Keratinocyte (primary cell): ENCODE data around the gene MGLL. TPM values are rescaled to one million over a fixed set of nuclear protein-coding genes. Genes with fewer than 3 reads are reported as not detected.

Source experiments
- DNase-seq: peaks from one replicate; pipeline ENCODE4 v3.0.0-alpha.2; 2011; ENCODE audit warnings: low read depth, missing footprints, low spot score
- FAIRE-seq: peaks from 2 replicates; lab custom pipeline; 2011; peaks lifted over from hg19 to GRCh38; lab: Jason Lieb, UNC
- H2AFZ ChIP-seq: 2 replicates; pipeline ENCODE4 v1.6.0; 2012; ENCODE audit warnings: low read length, control low read depth, inconsistent platforms; ENCODE audit not compliant: control insufficient read depth
- H3K27ac ChIP-seq: 2 replicates; pipeline ENCODE4 v1.5.1; 2011; ENCODE audit warnings: low read length; ENCODE audit not compliant: control insufficient read depth, insufficient read depth
- H3K27me3 ChIP-seq: 3 replicates; pipeline ENCODE4 v1.6.0; 2011; ENCODE audit warnings: low read length; ENCODE audit not compliant: control insufficient read depth, insufficient read depth; ENCODE audit errors: extremely low read depth
- H3K36me3 ChIP-seq, 2 experiments: 2 replicates in 1 of 2; 3 replicates in 1 of 2; pipeline ENCODE4 v1.5.1; 2011; ENCODE audit warnings: low read length in 2 of 2, mild to moderate bottlenecking in 1 of 2; ENCODE audit not compliant: control insufficient read depth in 2 of 2, insufficient read depth in 2 of 2; ENCODE audit errors: extremely low read depth in 1 of 2
- H3K4me1 ChIP-seq: 3 replicates; pipeline ENCODE4 v1.5.1; 2011; ENCODE audit warnings: low read length; ENCODE audit not compliant: control insufficient read depth, insufficient read depth; ENCODE audit errors: extremely low read depth
- H3K4me2 ChIP-seq: 3 replicates; pipeline ENCODE4 v1.6.0; 2011; ENCODE audit warnings: low read depth, low read length; ENCODE audit not compliant: control insufficient read depth, insufficient read depth; ENCODE audit errors: extremely low read depth
- H3K4me3 ChIP-seq, 3 experiments: fragments of 200-600 bp in 1 of 3; sonication (generic) in 1 of 3; 2 replicates in 2 of 3; 3 replicates in 1 of 3; pipeline ENCODE4 v1.5.1; 2011 to 2016; ENCODE audit warnings: low read length in 3 of 3, mild to moderate bottlenecking in 3 of 3, control low read depth in 2 of 3, inconsistent platforms in 1 of 3, low read depth in 1 of 3, mixed read lengths in 1 of 3, mixed run types in 1 of 3, moderate library complexity in 1 of 3; ENCODE audit not compliant: control insufficient read depth in 2 of 3, insufficient read depth in 2 of 3; ENCODE audit errors: extremely low read depth in 1 of 3
- H3K79me2 ChIP-seq: 2 replicates; pipeline ENCODE4 v1.6.0; 2012; ENCODE audit warnings: low read length; ENCODE audit not compliant: control insufficient read depth, insufficient read depth
- H3K9ac ChIP-seq: 3 replicates; pipeline ENCODE4 v1.6.0; 2011; ENCODE audit warnings: low read length; ENCODE audit not compliant: control insufficient read depth, insufficient read depth; ENCODE audit errors: extremely low read depth
- H3K9me1 ChIP-seq: 3 replicates; pipeline ENCODE4 v1.6.0; 2011; ENCODE audit warnings: low read length; ENCODE audit not compliant: control insufficient read depth, insufficient read depth; ENCODE audit errors: extremely low read depth
- H3K9me3 ChIP-seq: 2 replicates; pipeline ENCODE4 v1.5.1; 2012; ENCODE audit warnings: low read depth, low read length; ENCODE audit not compliant: control insufficient read depth
- H4K20me1 ChIP-seq: 3 replicates; pipeline ENCODE4 v1.6.0; 2011; ENCODE audit warnings: low read length; ENCODE audit not compliant: control insufficient read depth, insufficient read depth; ENCODE audit errors: extremely low read depth
- EZH2 ChIP-seq: IDR thresholded peaks from one replicate; pipeline ENCODE4 v1.6.1; 2012; ENCODE audit warnings: inconsistent platforms, mild to moderate bottlenecking, low read length, moderate library complexity
- dilution Hi-C: fragments of 300-500 bp; cut with MboI; formaldehyde crosslinking; loops from one replicate; pipeline ENCODE4 v1.7.0; 2020; ENCODE audit warnings: low sequenced_read_pairs; ENCODE audit not compliant: extremely low pct_ligation_motif_present
- polyA plus RNA-seq, 5 experiments: library from polyadenylated mRNA; depleted of rRNA in 3 of 5; stranded (reverse) in 3 of 5; stranded (forward) in 1 of 5; unstranded in 1 of 5; fragments of >200 nt; gene quantifications; 1 replicate in 1 of 5; 2 replicates in 3 of 5; 3 replicates in 1 of 5; pipeline versions ENCODE4 v1.2.1 to v1.2.3, GENCODE V29; 2011 to 2012; ENCODE audit warnings: missing spikeins in 2 of 5, low read depth in 1 of 5, low replicate concordance in 1 of 5
- TF ChIP-seq, protein P1 (sequence below), 3 experiments: IDR thresholded peaks in 1 of 3; conservative IDR thresholded peaks in 1 of 3; optimal IDR thresholded peaks in 1 of 3; 2 replicates in 2 of 3; 3 replicates in 1 of 3; pipeline versions ENCODE3 to v1.5.1; 2011; ENCODE audit warnings: low read length in 3 of 3, mild to moderate bottlenecking in 3 of 3, moderate library complexity in 2 of 3, control low read depth in 1 of 3, inconsistent platforms in 1 of 3; ENCODE audit not compliant: insufficient read depth in 2 of 3; ENCODE audit errors: extremely low read depth in 1 of 3

Gene MGLL
- polyA plus RNA-seq, 1 donor (not counting 4 experiments of a cell fraction or from before 2014, with no cell fraction given) = 17.8 TPM

DNA sequence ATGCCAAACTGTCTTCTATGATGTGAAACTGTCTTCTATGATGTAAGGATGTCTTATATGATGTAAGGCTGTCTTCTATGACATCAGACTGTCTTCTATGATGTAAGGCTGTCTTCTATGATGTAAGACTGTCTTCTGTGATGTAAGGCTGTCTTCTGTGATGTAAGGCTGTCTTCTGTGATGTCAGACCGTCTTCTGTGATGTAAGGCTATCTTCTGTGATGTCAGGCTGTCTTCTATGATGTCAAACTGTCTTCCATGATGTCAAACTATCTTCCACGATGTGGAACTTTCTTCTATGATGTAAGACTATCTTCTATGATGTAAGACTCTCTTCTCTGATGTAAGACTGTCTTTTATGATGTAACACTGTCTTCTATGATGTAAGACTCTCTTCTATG, 27.9 kb downstream of the MGLL start:
- Histone ChIP-seq H3K9ac (no peak overlapping the region), H3K36me3 (peaks cover 0 to 3% of the 10 kb centered on the region in 2 experiments), H3K4me3 (no peak overlapping the region), H3K4me1 (peaks cover 36% of the 10 kb centered on the region), H3K4me2 (no peak overlapping the region), H3K27me3 (no peaks in the 10 kb centered on the region), H3K27ac (no peak overlapping the region), H3K9me1 (no peaks in the 10 kb centered on the region), H3K9me3 (no peaks in the 10 kb centered on the region), H2AFZ (no peak overlapping the region), H4K20me1 (no peaks in the 10 kb centered on the region), H3K79me2 (no peaks in the 10 kb centered on the region)
- dilution Hi-C loops = no loop called here
- FAIRE-seq (no peak), DNase-seq (no peak)
- no peak for TF ChIP-seq EZH2

DNA sequence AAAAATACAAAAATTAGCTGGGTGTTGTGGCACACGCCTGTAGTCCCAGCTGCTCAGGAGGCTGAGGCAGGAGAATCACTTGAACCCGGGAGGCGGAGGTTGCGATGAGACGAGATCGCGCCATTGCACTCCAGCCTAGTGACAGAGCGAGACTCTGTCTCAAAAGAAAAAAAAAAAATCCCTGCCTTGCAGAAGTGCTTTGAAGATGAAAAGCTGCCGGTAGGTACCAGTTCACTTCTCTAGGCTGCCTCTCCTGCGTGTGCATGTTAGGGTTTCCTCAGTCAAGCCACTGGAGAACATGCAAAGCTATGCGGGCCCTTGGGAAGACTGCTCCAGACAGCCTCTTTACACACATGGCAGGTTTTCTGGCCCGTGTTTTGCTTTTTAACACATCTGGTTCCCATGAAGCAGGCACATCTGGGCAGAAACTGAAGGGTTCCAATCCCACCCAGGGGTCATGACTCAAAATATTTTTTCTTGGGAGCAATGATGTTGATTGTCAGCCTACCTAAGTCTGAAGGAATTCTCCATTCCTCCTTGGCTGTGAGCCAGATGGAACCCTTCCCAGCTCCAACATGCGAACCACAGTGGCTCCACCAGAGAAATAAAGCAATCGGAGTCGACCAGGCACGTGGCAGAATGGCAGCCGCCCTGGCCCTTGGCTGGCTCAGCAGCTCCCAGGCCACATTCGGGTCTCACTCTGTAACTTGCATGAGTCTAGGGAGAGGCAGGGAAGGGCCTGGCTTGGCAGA, 29.6 kb downstream of the MGLL start:
- Histone ChIP-seq H3K9ac (no peak overlapping the region), H3K27ac (no peak overlapping the region), H3K36me3 (no peaks in the 10 kb centered on the region), H2AFZ (no peak overlapping the region), H3K4me3 (no peak overlapping the region), H3K9me3 (no peaks in the 10 kb centered on the region), H3K4me2 (peak overlapping the region; percentile 6), H3K9me1 (no peaks in the 10 kb centered on the region), H4K20me1 (no peaks in the 10 kb centered on the region), H3K79me2 (no peaks in the 10 kb centered on the region), H3K4me1 (peaks cover 32% of the 10 kb centered on the region), H3K27me3 (no peaks in the 10 kb centered on the region)
- FAIRE-seq (no peak), DNase-seq (no peak)
- TF ChIP-seq EZH2 = no peak
- TF ChIP-seq, protein P1, sequence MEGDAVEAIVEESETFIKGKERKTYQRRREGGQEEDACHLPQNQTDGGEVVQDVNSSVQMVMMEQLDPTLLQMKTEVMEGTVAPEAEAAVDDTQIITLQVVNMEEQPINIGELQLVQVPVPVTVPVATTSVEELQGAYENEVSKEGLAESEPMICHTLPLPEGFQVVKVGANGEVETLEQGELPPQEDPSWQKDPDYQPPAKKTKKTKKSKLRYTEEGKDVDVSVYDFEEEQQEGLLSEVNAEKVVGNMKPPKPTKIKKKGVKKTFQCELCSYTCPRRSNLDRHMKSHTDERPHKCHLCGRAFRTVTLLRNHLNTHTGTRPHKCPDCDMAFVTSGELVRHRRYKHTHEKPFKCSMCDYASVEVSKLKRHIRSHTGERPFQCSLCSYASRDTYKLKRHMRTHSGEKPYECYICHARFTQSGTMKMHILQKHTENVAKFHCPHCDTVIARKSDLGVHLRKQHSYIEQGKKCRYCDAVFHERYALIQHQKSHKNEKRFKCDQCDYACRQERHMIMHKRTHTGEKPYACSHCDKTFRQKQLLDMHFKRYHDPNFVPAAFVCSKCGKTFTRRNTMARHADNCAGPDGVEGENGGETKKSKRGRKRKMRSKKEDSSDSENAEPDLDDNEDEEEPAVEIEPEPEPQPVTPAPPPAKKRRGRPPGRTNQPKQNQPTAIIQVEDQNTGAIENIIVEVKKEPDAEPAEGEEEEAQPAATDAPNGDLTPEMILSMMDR (optimal IDR thresholded peaks at IDR 0.05 in 1 of 3, IDR thresholded peaks at IDR 0.05 in 1 of 3, conservative IDR thresholded peaks at IDR 0.05 in 1 of 3; ENCODE audit: extremely low read depth in 1 of 3, insufficient read depth in 2 of 3, low read length in 3 of 3) = no peak
- dilution Hi-C loops = no loop called here
